ENCODE data around the gene GADD45G.

GADD45G gene

GRCh38 chr9:89655056-89655989 is 50.5 kb downstream of the GADD45G start:
- DNase-seq: no peak

Measured in T-helper 9 cell (primary cell).